ELF-1 (cell line): ENCODE data around the gene TDRD10.

Source experiments
- DNase-seq: peaks from one replicate; pipeline ENCODE4 v3.0.0-alpha.2; 2016; ENCODE audit warnings: low read depth, low spot score

TDRD10 gene

DNA sequence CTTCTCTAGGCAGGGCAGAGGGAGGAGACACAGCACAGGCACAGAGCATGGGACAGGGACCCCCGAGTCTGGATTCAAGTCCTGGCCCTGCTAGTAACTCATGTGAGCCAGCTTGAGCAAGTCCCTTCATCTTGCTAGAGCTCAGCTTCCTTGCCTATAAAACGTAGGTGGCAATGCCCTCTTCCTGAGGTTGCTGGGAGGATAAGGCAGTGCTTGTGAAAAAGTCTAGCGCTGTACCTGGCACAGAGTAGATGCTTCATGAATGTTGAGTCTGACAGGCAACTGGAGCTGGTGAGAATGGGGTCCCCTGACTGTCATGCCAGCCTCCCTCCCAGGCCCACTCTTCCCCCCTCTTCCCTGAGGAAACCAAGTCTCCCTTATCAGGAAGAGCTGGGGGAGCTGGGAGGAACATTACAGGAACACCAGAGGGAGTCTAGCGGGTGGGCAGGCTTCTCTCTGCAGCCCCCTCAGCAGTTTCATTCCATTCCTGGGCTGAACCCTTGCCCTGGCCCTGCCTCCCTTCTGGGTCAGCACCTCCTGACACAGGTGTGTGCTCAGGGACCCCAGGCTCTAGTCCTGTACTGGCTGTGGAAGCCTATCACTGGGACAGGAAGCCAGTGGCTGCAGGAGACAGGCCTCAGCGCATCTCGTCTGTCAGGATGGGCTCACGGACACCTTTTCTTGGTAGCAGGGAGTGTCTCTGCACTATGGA is 75.5 kb downstream of the TDRD10 start:
- no peak for DNase-seq

DNA sequence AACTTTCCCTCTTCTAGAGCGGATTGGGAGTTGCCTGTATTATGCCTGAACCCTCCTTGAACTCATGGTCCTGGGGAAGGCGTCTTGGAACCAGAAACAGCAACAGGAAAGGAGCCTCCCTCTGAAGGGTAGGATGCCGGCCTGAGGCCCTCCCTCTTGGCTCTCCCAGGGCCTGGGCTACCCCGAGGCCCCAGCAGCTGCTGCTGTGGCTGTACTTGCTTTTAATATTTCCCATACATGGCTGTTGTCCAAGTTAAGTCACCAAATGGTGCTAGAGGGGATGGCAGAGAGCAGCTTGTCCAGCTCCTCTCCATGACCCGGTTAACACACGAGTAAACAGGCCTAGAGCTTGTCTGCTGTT is 76.0 kb downstream of the TDRD10 start:
- no peak for DNase-seq

DNA sequence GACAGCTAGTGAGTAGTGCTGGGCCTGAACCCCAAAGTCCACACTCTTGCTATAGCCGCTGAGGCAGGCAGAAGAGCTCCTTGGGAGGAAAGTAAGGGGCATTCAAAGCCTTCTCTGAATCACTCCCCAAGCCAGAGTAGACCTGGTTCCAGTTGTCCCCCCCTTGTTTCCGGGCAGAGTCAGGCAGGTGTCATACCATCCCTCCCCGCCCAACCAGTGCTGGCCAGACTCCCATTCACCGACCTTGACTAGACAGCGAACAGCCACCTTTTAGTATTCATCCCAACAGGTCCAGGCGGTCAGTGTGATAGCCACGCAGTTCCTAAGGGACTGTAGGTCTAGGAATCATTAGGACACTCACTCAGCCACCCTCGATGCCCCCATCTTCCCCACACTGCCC is 77.4 kb downstream of the TDRD10 start:
- no peak for DNase-seq

DNA sequence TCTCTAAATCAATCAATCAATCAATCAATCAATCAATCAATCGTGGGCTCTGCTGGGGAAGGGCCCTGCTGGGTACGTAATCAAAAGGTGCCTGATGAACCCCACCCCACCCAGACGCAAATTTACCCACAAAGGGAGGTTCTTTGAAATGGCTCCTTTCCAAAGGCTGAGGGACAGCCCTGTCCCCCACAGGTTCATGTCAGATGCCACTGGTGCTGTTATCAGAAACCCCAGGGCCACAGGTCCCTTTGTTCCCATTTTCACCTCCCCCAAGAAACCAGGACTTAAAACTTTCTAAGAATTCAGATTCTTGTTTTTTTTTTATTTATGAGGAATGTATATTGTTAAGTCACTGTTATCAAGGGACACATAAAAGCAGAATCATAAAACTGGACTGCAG is 79.7 kb downstream of the TDRD10 start:
- DNase-seq: no peak

DNA sequence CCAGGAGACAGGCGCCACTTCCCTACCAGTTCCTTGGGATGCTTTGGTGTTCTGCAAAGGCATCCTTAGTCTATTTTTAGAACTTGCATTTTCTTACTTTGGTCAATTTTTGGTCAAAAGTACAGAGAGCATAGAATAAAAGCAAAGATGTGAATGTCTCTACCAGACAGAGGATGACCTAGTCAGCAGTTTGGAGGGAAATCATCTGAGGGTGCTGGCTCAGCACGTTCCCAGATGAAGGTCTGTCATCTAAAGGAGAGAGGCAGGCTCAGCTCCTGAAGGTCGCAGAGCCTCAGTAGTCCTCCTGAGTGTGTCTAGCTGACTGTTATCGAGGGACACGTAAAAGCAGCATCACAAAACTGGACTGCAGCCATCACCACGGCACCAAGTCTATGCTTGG is 80.9 kb downstream of the TDRD10 start:
- no peak for DNase-seq

DNA sequence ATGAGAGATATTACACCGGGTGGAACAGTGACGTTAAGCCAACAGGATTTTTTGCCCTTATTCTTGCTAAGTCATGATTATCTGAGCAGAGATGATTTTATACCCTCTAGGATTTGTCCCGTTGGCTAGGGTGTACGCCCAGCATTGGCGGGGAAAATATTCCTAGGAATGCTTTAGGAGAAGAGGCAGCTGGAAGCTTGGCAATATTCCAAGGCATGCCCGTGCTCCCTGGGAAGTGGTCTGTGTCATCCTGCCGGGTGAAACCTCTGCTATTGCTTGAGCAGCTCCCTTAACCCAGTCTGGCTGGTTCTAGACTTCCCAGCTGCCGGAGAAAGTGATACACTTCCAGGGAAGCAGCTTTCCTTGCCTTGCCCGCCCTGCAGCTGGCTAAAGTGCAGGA is 81.8 kb downstream of the TDRD10 start:
- no peak for DNase-seq

DNA sequence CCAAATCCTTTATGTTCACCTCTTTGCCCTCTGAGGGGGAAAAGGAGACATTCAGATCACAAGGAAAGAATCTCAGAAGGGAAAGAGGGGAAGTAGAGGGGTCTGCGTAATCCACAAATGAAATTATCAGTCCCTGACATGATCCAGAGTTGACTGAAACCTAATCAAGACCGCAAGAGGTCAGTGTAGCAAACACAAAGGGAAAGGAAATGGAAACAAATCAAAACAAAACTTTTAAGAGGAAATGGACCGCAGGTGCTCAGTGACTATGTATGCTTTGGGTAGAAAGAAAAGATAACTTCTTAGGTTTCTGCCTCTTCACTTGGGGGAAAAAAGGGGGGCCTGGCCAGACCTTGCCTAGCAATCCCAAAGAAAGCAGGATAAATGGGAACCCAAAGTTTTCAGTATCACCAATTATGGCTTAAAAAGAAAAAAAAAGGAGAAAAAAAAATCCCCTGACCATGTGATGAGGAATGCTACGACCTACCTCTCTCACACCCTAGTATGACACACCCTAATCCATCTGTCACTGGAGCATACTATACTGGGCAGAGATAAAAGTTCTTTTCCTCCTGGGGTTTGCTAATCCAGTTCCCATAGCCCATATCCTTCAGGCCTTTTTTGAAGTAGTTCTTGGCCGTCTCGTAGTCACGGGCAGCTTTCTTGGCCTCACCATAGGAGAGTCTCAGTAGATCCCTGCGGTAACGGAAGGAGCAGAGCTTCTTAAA is 82.4 kb downstream of the TDRD10 start:
- DNase-seq: no peak

DNA sequence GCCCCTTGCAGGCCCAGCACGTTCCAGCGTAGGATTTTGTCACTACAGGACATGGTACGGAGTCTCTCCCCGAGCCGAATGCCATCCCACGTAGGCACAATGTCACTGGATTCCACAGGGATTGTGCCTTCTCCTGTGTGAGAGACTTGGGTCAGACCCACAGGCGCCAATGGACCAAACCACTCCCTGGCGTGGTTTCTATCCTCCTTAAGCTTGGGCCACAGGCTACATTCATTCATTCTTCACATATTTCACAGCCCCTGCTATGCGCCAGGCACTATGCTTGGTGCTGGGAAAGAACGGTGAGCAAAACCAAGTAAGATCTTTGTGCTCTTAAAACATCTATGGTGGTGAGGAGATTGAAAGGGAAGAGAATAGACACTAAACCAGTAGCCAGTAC is 84.2 kb downstream of the TDRD10 start:
- DNase-seq: no peak

DNA sequence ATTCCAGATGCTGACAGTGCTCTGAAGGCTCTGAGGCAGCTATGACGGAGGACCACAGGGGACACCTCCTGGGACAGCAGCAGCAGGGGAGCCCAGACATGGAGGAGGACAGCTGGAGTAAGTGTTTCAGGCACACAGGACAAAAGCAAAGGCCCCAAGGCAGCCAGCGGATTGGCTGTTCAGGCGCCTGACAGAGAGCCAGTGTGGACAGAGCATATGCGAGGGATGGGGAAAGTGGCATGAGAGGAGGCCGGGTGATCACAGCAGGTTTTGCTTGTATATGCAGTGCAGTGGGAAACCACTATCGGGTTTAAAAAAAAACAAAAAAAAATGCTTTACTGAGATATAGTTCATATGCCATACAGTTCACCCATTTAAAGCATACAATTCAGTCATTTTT is 84.6 kb downstream of the TDRD10 start:
- no peak for DNase-seq

DNA sequence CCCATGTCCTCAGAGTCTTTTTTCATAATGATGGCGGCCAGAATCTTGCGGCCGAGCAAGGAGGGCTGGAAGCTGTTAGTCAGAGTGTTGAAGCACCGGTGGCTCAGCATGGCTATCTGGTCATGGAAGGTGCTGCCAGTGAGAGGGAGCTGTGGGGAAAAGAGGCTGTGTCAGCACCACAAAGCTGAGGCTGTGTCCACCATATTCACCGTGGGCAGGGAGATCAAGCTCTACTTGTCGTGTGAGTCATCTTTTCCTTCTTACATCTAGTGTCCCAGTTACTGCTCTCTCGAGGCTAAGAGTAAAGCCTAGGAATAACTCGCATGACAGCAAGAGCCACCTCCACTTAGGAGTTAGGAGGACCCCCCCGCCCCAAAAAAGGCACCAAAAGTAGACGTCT is 87.8 kb downstream of the TDRD10 start:
- DNase-seq: no peak

DNA sequence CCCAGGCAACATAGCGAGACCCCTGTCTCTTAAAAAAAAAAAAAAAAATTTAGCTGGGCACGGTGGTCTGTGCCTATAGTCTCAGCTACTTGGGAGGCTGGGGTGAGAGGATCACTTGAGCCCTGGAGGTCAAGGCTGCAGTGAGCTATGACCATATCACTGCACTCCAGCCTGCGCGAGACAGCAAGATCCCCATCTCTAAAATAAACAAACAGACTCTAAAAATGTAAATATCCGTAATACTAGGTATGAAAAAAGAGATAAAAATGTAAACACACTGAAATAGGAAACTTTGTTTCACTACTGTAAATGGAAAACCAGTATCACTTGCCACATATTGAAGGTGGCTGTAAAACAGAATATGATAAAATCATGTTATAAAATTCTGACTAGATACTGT is 88.7 kb downstream of the TDRD10 start:
- no peak for DNase-seq

DNA sequence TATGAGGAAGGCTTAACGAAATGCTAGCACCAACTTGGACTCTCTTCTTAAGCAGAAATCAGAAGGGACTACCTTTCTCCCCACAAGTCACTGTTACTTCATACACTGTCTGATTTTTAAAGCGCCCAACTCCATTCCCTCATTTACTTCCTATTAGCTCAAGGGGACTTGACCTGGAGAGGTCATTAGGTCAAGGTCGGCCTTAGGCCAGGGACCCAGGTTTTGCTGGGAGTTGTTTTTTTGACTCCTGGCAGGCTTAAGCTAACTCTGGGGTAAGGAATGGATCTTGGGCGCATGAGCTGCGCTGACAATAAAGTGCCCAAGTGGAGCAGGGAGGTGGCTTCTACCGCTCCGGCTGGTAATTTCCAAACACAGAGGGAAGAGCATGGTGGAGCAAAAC is 89.2 kb downstream of the TDRD10 start:
- no peak for DNase-seq

DNA sequence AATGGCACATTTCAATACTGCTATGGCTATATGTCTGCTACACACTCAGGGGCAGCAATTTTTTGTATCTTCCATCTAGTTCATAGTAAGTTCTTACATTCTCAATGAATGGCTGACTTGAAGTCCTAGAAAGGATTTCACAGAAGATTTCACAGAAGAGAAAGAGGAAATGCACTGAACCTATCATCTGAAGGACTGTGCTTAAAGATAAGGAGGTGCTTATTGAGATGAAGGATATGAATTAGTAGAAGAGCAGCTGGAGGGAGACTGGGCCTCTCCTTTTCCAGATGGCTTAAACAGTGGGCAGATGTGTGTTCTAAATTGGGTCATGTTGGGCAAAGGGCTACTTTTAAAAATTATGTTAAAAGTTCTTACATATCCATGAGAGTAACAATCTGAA is 91.4 kb downstream of the TDRD10 start:
- no peak for DNase-seq

DNA sequence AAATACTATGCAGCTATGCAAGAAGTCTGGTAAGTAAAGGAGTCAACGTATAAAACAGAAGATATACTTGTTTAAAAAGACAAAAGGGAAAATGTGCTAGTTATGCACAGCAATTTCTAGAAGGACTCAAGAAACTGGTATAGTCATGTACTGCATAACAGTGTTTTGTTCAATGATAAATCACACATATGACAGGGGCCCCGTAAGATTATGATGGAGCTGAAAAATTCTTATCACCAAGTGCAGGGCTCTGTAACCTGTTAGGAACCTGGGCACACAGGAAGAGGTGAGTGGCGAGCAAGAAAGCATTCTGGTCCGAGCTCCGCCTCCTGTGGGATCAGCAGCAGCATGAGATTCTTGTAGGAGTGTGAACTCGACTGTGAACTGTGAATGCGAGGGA is 92.8 kb downstream of the TDRD10 start:
- DNase-seq: no peak

DNA sequence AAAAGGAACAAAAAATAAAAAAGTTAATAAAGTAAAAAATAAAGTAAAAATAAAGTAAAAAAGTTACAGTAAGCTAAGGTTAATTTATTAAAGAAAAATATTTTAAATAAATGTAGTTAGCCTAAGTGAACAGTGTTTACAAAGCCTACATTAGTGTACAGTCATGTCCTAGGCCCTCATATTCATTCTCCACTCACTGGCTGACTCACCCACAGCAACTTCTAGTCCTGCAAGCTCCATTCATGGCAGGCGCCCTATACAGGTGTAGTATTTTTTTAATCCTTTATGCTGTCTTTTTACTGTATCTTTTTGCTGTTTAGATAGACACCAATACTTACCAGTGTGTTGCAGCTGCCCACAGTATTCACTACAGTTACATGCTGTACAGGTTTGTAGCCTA is 93.6 kb downstream of the TDRD10 start:
- DNase-seq: no peak
